ENCODE results near the gene ECEL1.

Gene ECEL1

GRCh38 chr2:232463701-232464543 lies 23.7 kb downstream of the ECEL1 start:
- Histone ChIP-seq H3K27ac (ENCODE audit: low read depth, low read length) (no peak overlapping the region), H3K9ac (ENCODE audit: low read depth, low read length) (no peak overlapping the region), H3K9me3 (ENCODE audit: insufficient read depth, low read depth, low read length) (no peaks in the 10 kb centered on the region), H3K27me3 (ENCODE audit: insufficient read depth, low read length) (no peaks in the 10 kb centered on the region), H3K4me3 (ENCODE audit: low read length) (no peak overlapping the region), H3K36me3 (ENCODE audit: insufficient read depth, low read length) (no peaks in the 10 kb centered on the region), H3K4me1 (ENCODE audit: insufficient read depth, low read length) (no peaks in the 10 kb centered on the region)
- 91% methylated on average over 18 of the region's 18 CpGs for WGBS

- Histone ChIP-seq H3K4me1 (ENCODE audit: insufficient read depth, low read length) (no peaks in the 10 kb centered on the region), H3K9me3 (ENCODE audit: insufficient read depth, low read depth, low read length) (no peaks in the 10 kb centered on the region), H3K36me3 (ENCODE audit: insufficient read depth, low read length) (no peaks in the 10 kb centered on the region), H3K27me3 (ENCODE audit: insufficient read depth, low read length) (no peaks in the 10 kb centered on the region), H3K4me3 (ENCODE audit: low read length) (no peak overlapping the region), H3K9ac (ENCODE audit: low read depth, low read length) (no peak overlapping the region), H3K27ac (ENCODE audit: low read depth, low read length) (no peak overlapping the region)
- WGBS = 76% methylated on average over 2 of the region's 2 CpGs
Observed at GRCh38 chr2:232460171-232460570, 27.5 kb downstream of the ECEL1 start.

- no peak overlapping the region for H3K27ac ChIP-seq (ENCODE audit: low read depth, low read length)
- no peaks in the 10 kb centered on the region for H3K4me1 ChIP-seq (ENCODE audit: insufficient read depth, low read length)
- 93% methylated on average over 11 of the region's 11 CpGs for WGBS
- no peaks in the 10 kb centered on the region for H3K36me3 ChIP-seq (ENCODE audit: insufficient read depth, low read length)
- H3K9ac ChIP-seq (ENCODE audit: low read depth, low read length) = no peak overlapping the region
- no peak overlapping the region for H3K4me3 ChIP-seq (ENCODE audit: low read length)
- H3K27me3 ChIP-seq (ENCODE audit: insufficient read depth, low read length) = no peaks in the 10 kb centered on the region
- no peaks in the 10 kb centered on the region for H3K9me3 ChIP-seq (ENCODE audit: insufficient read depth, low read depth, low read length)
Observed at GRCh38 chr2:232459419-232460035, 28.1 kb downstream of the ECEL1 start.

- Histone ChIP-seq H3K4me1 (ENCODE audit: insufficient read depth, low read length) (no peaks in the 10 kb centered on the region), H3K27me3 (ENCODE audit: insufficient read depth, low read length) (no peaks in the 10 kb centered on the region), H3K9me3 (ENCODE audit: insufficient read depth, low read depth, low read length) (no peaks in the 10 kb centered on the region), H3K4me3 (ENCODE audit: low read length) (no peak overlapping the region), H3K27ac (ENCODE audit: low read depth, low read length) (no peak overlapping the region), H3K36me3 (ENCODE audit: insufficient read depth, low read length) (no peaks in the 10 kb centered on the region), H3K9ac (ENCODE audit: low read depth, low read length) (no peak overlapping the region)
- WGBS = 95% methylated on average over 56 of the region's 56 CpGs
Observed at GRCh38 chr2:232458661-232459418, 28.8 kb downstream of the ECEL1 start.

- H3K4me3 ChIP-seq (ENCODE audit: low read length) = no peak overlapping the region
- H3K9ac ChIP-seq (ENCODE audit: low read depth, low read length) = no peak overlapping the region
- H3K27ac ChIP-seq (ENCODE audit: low read depth, low read length) = no peak overlapping the region
- no peaks in the 10 kb centered on the region for H3K4me1 ChIP-seq (ENCODE audit: insufficient read depth, low read length)
- no peaks in the 10 kb centered on the region for H3K27me3 ChIP-seq (ENCODE audit: insufficient read depth, low read length)
- no peaks in the 10 kb centered on the region for H3K36me3 ChIP-seq (ENCODE audit: insufficient read depth, low read length)
- 93% methylated on average over 25 of the region's 25 CpGs for WGBS
- H3K9me3 ChIP-seq (ENCODE audit: insufficient read depth, low read depth, low read length) = no peaks in the 10 kb centered on the region
Observed at GRCh38 chr2:232458051-232458660, 29.5 kb downstream of the ECEL1 start.

GRCh38 chr2:232457121-232458011 lies 30.3 kb downstream of the ECEL1 start:
- no peaks in the 10 kb centered on the region for H3K27me3 ChIP-seq (ENCODE audit: insufficient read depth, low read length)
- H3K9ac ChIP-seq (ENCODE audit: low read depth, low read length) = no peak overlapping the region
- WGBS = 92% methylated on average over 21 of the region's 21 CpGs
- H3K9me3 ChIP-seq (ENCODE audit: insufficient read depth, low read depth, low read length) = no peaks in the 10 kb centered on the region
- H3K27ac ChIP-seq (ENCODE audit: low read depth, low read length) = no peak overlapping the region
- no peaks in the 10 kb centered on the region for H3K36me3 ChIP-seq (ENCODE audit: insufficient read depth, low read length)
- no peak overlapping the region for H3K4me3 ChIP-seq (ENCODE audit: low read length)
- H3K4me1 ChIP-seq (ENCODE audit: insufficient read depth, low read length) = no peaks in the 10 kb centered on the region

- no peak overlapping the region for H3K9ac ChIP-seq (ENCODE audit: low read depth, low read length)
- no peak overlapping the region for H3K27ac ChIP-seq (ENCODE audit: low read depth, low read length)
- H3K4me1 ChIP-seq (ENCODE audit: insufficient read depth, low read length) = no peaks in the 10 kb centered on the region
- no peaks in the 10 kb centered on the region for H3K27me3 ChIP-seq (ENCODE audit: insufficient read depth, low read length)
- 93% methylated on average over 27 of the region's 27 CpGs for WGBS
- no peak overlapping the region for H3K4me3 ChIP-seq (ENCODE audit: low read length)
- H3K36me3 ChIP-seq (ENCODE audit: insufficient read depth, low read length) = no peaks in the 10 kb centered on the region
- no peaks in the 10 kb centered on the region for H3K9me3 ChIP-seq (ENCODE audit: insufficient read depth, low read depth, low read length)
Observed at GRCh38 chr2:232456296-232457120, 31.1 kb downstream of the ECEL1 start.

GRCh38 chr2:232455426-232456255 lies 32.0 kb downstream of the ECEL1 start, which contains the start of gene ALPI:
Gene ALPI (plus strand): TSS chr2:232456153. CDS start chr2:232456200, 47 bp downstream.
- no peaks in the 10 kb centered on the region for H3K27me3 ChIP-seq (ENCODE audit: insufficient read depth, low read length)
- H3K4me3 ChIP-seq (ENCODE audit: low read length) = no peak within 1 kb of the TSS
- WGBS = 93% methylated on average over 14 of the region's 14 CpGs
- H3K27ac ChIP-seq (ENCODE audit: low read depth, low read length) = no peak within 1 kb of the TSS
- no peak within 1 kb of the TSS for H3K9ac ChIP-seq (ENCODE audit: low read depth, low read length)
- H3K9me3 ChIP-seq (ENCODE audit: insufficient read depth, low read depth, low read length) = no peaks in the 10 kb centered on the region
- no peaks in the 10 kb centered on the region for H3K36me3 ChIP-seq (ENCODE audit: insufficient read depth, low read length)
- no peaks in the 10 kb centered on the region for H3K4me1 ChIP-seq (ENCODE audit: insufficient read depth, low read length)

GRCh38 chr2:232454630-232455029 lies 33.0 kb downstream of the ECEL1 start:
- no peak overlapping the region for H3K27ac ChIP-seq (ENCODE audit: low read depth, low read length)
- no peaks in the 10 kb centered on the region for H3K27me3 ChIP-seq (ENCODE audit: insufficient read depth, low read length)
- no peak overlapping the region for H3K9ac ChIP-seq (ENCODE audit: low read depth, low read length)
- no peaks in the 10 kb centered on the region for H3K9me3 ChIP-seq (ENCODE audit: insufficient read depth, low read depth, low read length)
- H3K4me3 ChIP-seq (ENCODE audit: low read length) = no peak overlapping the region
- 92% methylated on average over 9 of the region's 9 CpGs for WGBS
- H3K4me1 ChIP-seq (ENCODE audit: insufficient read depth, low read length) = no peaks in the 10 kb centered on the region
- H3K36me3 ChIP-seq (ENCODE audit: insufficient read depth, low read length) = no peaks in the 10 kb centered on the region

Measured in HUES64 (cell line).